Ovary (tissue), 3 donors: ENCODE measurements around the gene ARSG.

Experiments
- CTCF ChIP-seq, 3 donors: fragments of 450-650 bp in 2 of 3; fragments of 200-600 bp in 1 of 3; IDR thresholded peaks; one replicate each; pipeline versions ENCODE4 v1.5.1 to v1.8.0; 2016 to 2022; ENCODE audit warnings: antibody characterized with exemption in 3 of 3, mild to moderate bottlenecking in 1 of 3
- EP300 ChIP-seq: sonication (generic); formaldehyde crosslinking; IDR thresholded peaks from one replicate; pipeline ENCODE4 v1.6.1; 2017; ENCODE audit warnings: antibody characterized with exemption
- POLR2A ChIP-seq: fragments of 450-650 bp; IDR thresholded peaks from one replicate; pipeline ENCODE4 v1.6.1; 2017; ENCODE audit warnings: antibody characterized with exemption, mild to moderate bottlenecking, moderate library complexity
- donor health status: DM: no; HTN: no; CAD: no.

- no peak for TF ChIP-seq CTCF (IDR thresholded peaks at IDR 0.05)
- no peak for TF ChIP-seq POLR2A
- TF ChIP-seq EP300: no peak
Observed at GRCh38 chr17:68451670-68452354, 160.5 kb downstream of the ARSG start.
